Measurements from ENCODE around the gene LRRC36. TPM values are rescaled to one million over a fixed set of nuclear protein-coding genes. Genes with fewer than 3 reads are reported as not detected.

LRRC36 gene
- total RNA-seq, 4 donors from 2014 or later = 5.1 TPM; not detected in 3

GRCh38 chr16:67283039-67283825, 43.4 kb upstream of the LRRC36 start:
- Histone ChIP-seq H3K4me1 (peaks cover 0 to 13% (median 6%) of the 10 kb centered on the region in 4 donors), H3K36me3 (no peaks in the 10 kb centered on the region), H3K4me3 (no peak overlapping the region), H3K9me3 (no peaks in the 10 kb centered on the region), H3K27me3 (no peaks in the 10 kb centered on the region), H3K27ac (no peak overlapping the region)
- no peak for DNase-seq
- TF ChIP-seq, protein P1, sequence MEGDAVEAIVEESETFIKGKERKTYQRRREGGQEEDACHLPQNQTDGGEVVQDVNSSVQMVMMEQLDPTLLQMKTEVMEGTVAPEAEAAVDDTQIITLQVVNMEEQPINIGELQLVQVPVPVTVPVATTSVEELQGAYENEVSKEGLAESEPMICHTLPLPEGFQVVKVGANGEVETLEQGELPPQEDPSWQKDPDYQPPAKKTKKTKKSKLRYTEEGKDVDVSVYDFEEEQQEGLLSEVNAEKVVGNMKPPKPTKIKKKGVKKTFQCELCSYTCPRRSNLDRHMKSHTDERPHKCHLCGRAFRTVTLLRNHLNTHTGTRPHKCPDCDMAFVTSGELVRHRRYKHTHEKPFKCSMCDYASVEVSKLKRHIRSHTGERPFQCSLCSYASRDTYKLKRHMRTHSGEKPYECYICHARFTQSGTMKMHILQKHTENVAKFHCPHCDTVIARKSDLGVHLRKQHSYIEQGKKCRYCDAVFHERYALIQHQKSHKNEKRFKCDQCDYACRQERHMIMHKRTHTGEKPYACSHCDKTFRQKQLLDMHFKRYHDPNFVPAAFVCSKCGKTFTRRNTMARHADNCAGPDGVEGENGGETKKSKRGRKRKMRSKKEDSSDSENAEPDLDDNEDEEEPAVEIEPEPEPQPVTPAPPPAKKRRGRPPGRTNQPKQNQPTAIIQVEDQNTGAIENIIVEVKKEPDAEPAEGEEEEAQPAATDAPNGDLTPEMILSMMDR (IDR thresholded peaks at IDR 0.05) = no peak
- no peak for TF ChIP-seq POLR2A (IDR thresholded peaks at IDR 0.05)

DNA sequence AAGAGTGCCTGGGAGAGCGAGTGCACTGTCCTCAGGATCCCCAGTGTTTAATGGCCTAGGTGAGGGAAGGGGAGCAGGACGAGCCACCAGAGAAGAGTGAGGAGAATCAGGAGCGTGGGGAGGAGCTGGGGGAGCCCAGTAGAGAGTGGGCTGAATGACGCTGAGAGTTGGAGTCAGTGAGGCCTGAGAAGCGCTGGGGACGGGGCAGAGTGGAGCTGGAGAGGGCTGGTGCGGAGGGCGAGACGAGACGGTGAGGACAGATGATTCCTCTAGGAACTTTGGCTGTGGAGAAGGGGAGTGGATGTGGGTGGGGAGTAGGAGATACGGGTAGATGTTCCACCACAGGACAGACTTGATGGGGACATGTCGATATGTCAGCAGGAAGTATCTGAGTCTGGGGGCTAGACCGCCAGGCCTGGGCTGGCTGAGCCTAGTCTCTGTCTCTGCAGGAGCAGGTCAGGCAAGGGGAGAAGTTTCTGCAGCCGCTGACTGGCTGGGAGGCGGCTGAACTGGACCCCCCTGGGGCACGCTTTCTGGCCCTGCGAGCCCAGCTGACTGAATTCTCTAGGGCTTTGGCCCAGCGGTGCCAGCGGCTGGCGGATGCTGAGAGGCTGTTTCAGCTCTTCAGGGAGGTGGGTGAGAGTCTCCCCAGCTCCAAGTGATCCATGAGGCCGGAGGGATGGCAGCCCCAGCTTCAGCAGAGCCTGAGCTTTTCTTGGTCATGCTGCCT, 42.6 kb upstream of the LRRC36 start:
- Histone ChIP-seq H3K4me1 (peaks cover 0 to 6% (median 3%) of the 10 kb centered on the region in 4 donors), H3K36me3 (no peaks in the 10 kb centered on the region), H3K4me3 (no peak overlapping the region), H3K9me3 (no peaks in the 10 kb centered on the region), H3K27me3 (no peaks in the 10 kb centered on the region), H3K27ac (no peak overlapping the region)
- TF ChIP-seq POLR2A (IDR thresholded peaks at IDR 0.05) = no peak
- TF ChIP-seq, protein P1 (IDR thresholded peaks at IDR 0.05) = no peak
- no peak for DNase-seq

DNA sequence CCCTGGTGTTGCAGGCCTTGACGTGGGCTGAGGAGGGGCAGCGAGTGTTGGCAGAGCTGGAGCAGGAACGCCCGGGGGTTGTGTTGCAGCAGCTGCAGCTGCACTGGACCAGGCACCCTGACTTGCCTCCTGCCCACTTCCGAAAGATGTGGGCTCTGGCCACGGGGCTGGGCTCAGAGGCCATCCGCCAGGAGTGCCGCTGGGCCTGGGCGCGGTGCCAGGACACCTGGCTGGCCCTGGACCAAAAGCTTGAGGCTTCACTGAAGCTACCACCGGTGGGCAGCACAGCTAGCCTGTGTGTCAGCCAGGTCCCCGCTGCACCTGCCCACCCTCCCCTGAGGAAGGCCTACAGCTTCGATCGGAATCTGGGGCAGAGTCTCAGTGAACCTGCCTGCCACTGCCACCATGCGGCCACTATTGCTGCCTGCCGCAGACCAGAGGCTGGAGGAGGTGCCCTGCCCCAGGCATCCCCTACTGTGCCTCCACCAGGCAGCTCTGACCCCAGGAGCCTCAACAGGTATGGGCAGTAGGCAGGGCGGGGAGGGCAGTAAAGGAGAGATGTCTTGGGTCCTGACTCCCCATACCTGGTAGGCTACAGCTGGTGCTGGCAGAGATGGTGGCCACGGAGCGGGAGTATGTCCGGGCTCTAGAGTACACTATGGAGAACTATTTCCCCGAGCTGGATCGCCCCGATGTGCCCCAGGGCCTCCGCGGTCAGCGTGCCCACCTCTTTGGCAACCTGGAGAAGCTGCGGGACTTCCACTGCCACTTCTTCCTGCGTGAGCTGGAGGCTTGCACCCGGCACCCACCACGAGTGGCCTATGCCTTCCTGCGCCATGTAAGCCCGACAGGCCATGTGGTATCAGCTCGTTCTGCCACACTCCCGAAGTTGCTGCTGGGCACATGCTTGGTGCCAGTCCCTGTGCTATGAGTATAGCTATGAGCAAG, 41.6 kb upstream of the LRRC36 start:
- no peaks in the 10 kb centered on the region for H3K4me1 ChIP-seq
- H3K27ac ChIP-seq = no peak overlapping the region
- H3K36me3 ChIP-seq = no peaks in the 10 kb centered on the region
- H3K4me3 ChIP-seq = no peak overlapping the region
- no peaks in the 10 kb centered on the region for H3K9me3 ChIP-seq
- TF ChIP-seq POLR2A (IDR thresholded peaks at IDR 0.05) = no peak
- TF ChIP-seq, protein P1 (IDR thresholded peaks at IDR 0.05) = peak in 4 of 6 experiments; percentile 27 to 58 (median 54)
- no peaks in the 10 kb centered on the region for H3K27me3 ChIP-seq
- DNase-seq = peak in 2 of 3 donors; percentile 57 to 65

GRCh38 chr16:67286441-67287235, 40.0 kb upstream of the LRRC36 start:
- no peaks in the 10 kb centered on the region for H3K9me3 ChIP-seq
- DNase-seq = no peak
- no peak for TF ChIP-seq POLR2A (IDR thresholded peaks at IDR 0.05)
- H3K27me3 ChIP-seq = no peaks in the 10 kb centered on the region
- no peak overlapping the region for H3K4me3 ChIP-seq
- H3K27ac ChIP-seq = no peak overlapping the region
- no peaks in the 10 kb centered on the region for H3K4me1 ChIP-seq
- H3K36me3 ChIP-seq = no peaks in the 10 kb centered on the region

- Histone ChIP-seq H3K4me1 (no peaks in the 10 kb centered on the region), H3K36me3 (no peaks in the 10 kb centered on the region), H3K27ac (no peak overlapping the region), H3K9me3 (no peaks in the 10 kb centered on the region), H3K27me3 (no peaks in the 10 kb centered on the region), H3K4me3 (no peak overlapping the region)
- DNase-seq = no peak
- no peak for TF ChIP-seq POLR2A (IDR thresholded peaks at IDR 0.05)
- TF ChIP-seq, protein P1 (IDR thresholded peaks at IDR 0.05) = no peak
These were observed 38.7 kb upstream of the LRRC36 start for GRCh38 chr16:67287960-67288359.
